Measurements from ENCODE around the gene CALCB.

The CALCB gene

GRCh38 chr11:15074206-15075161 lies 1.1 kb downstream of the CALCB start:
- DNase-seq: peak; percentile 70

- DNase-seq: no peak
These were observed 1.8 kb downstream of the CALCB start for GRCh38 chr11:15075162-15075526.

GRCh38 chr11:15091175-15091574 lies 17.8 kb downstream of the CALCB start:
- DNase-seq: no peak

- no peak for DNase-seq
These were observed 18.2 kb downstream of the CALCB start for GRCh38 chr11:15091625-15092024.

GRCh38 chr11:15093432-15093831 lies 20.0 kb downstream of the CALCB start:
- no peak for DNase-seq

GRCh38 chr11:15095736-15096228 lies 22.4 kb downstream of the CALCB start:
- DNase-seq: no peak

GRCh38 chr11:15097411-15097810 lies 24.0 kb downstream of the CALCB start:
- DNase-seq: no peak

- no peak for DNase-seq
These were observed 25.9 kb downstream of the CALCB start for GRCh38 chr11:15099267-15099666.

- DNase-seq: peak; percentile 68
These were observed 27.8 kb downstream of the CALCB start for GRCh38 chr11:15101072-15101709.

GRCh38 chr11:15104166-15104565 lies 30.8 kb downstream of the CALCB start:
- peak; percentile 31 for DNase-seq

- DNase-seq: peak; percentile 78
These were observed 33.0 kb downstream of the CALCB start for GRCh38 chr11:15106201-15106965.

GRCh38 chr11:15107730-15108515 lies 34.5 kb downstream of the CALCB start:
- DNase-seq: peak; percentile 55

GRCh38 chr11:15108592-15109130 lies 35.3 kb downstream of the CALCB start:
- no peak for DNase-seq

GRCh38 chr11:15109602-15110001 lies 36.2 kb downstream of the CALCB start:
- DNase-seq: no peak

GRCh38 chr11:15111215-15111614 lies 37.8 kb downstream of the CALCB start:
- no peak for DNase-seq

GRCh38 chr11:15112131-15112541 lies 38.7 kb downstream of the CALCB start:
- no peak for DNase-seq

- DNase-seq: no peak
These were observed 40.0 kb downstream of the CALCB start for GRCh38 chr11:15113381-15113780.

- DNase-seq: no peak
These were observed 41.4 kb downstream of the CALCB start, which contains the start of gene INSC for GRCh38 chr11:15114501-15115475. Gene INSC (plus strand): TSS chr11:15114923. CDS start chr11:15149175, 34,252 bp downstream.

GRCh38 chr11:15115686-15116085 lies 42.3 kb downstream of the CALCB start:
- DNase-seq: no peak

- DNase-seq: no peak
These were observed 44.4 kb downstream of the CALCB start for GRCh38 chr11:15117751-15118150.

GRCh38 chr11:15118431-15118830 lies 45.0 kb downstream of the CALCB start:
- no peak for DNase-seq

Data from EL (cell line).